Suprapubic skin (tissue), 4 donors: Measurements from ENCODE around the gene BEST4.
"Not testable (repeated sequence)": the region's sequence is repeated elsewhere in the genome, so short reads cannot be mapped to it uniquely, and the experiment has no call there.

Source experiments
- EP300 ChIP-seq: sonication (generic); formaldehyde crosslinking; IDR thresholded peaks from one replicate; pipeline ENCODE4 v1.6.1; 2017; ENCODE audit warnings: antibody characterized with exemption
- POLR2A ChIP-seq, 2 donors: fragments of 450-650 bp; IDR thresholded peaks; one replicate each; pipeline ENCODE4 v1.6.1; 2017; ENCODE audit warnings: antibody characterized with exemption in 2 of 2, mild to moderate bottlenecking in 2 of 2, moderate library complexity in 2 of 2
- POLR2AphosphoS5 ChIP-seq, 3 donors: sonication (generic); formaldehyde crosslinking; IDR thresholded peaks; one replicate each; pipeline ENCODE4 v1.6.1; 2017; ENCODE audit warnings: antibody characterized with exemption in 3 of 3
- TF ChIP-seq, protein P1 (sequence below), 2 donors: fragments of 200-600 bp in 1 of 2; fragments of 450-650 bp in 1 of 2; sonication (generic) in 1 of 2; IDR thresholded peaks; one replicate each; pipeline ENCODE4 v1.5.1; 2016 to 2019; ENCODE audit warnings: antibody characterized with exemption in 2 of 2, mild to moderate bottlenecking in 1 of 2, moderate library complexity in 1 of 2

DNA sequence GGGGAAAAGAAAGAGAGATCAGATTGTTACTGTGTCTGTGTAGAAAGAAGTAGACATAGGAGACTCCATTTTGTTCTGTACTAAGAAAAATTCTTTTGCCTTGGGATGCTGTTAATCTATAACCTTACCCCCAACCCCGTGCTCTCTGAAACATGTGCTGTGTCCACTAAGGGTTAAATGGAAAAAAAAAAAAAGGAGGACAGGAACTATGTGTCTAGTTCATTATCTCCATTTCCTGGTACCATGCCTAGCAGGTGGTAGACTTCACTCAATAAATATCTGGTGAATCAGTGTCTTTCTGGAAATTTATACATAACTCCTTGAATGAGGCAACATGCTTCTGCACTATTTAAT is 49.0 kb downstream of the BEST4 start:
- TF ChIP-seq, protein P1, sequence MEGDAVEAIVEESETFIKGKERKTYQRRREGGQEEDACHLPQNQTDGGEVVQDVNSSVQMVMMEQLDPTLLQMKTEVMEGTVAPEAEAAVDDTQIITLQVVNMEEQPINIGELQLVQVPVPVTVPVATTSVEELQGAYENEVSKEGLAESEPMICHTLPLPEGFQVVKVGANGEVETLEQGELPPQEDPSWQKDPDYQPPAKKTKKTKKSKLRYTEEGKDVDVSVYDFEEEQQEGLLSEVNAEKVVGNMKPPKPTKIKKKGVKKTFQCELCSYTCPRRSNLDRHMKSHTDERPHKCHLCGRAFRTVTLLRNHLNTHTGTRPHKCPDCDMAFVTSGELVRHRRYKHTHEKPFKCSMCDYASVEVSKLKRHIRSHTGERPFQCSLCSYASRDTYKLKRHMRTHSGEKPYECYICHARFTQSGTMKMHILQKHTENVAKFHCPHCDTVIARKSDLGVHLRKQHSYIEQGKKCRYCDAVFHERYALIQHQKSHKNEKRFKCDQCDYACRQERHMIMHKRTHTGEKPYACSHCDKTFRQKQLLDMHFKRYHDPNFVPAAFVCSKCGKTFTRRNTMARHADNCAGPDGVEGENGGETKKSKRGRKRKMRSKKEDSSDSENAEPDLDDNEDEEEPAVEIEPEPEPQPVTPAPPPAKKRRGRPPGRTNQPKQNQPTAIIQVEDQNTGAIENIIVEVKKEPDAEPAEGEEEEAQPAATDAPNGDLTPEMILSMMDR (IDR thresholded peaks at IDR 0.05) = not testable (repeated sequence)
- not testable (repeated sequence) for TF ChIP-seq POLR2AphosphoS5 (IDR thresholded peaks at IDR 0.05); POLR2A (IDR thresholded peaks at IDR 0.05); EP300
